Measurements from ENCODE around the gene IQCC.

Gene IQCC

GRCh38 chr1:32215629-32216480, 10.4 kb downstream of the IQCC start:
- H3K27ac ChIP-seq (ENCODE audit: low read length), result peak overlapping the region; percentile 20
- no peaks in the 10 kb centered on the region for H3K9me3 ChIP-seq (ENCODE audit: control insufficient read depth in 1 of 2, low read length in 2 of 2)
- no peak overlapping the region for H3K4me3 ChIP-seq (ENCODE audit: low read depth in 1 of 2, low read length in 2 of 2)
- H3K4me1 ChIP-seq (ENCODE audit: control insufficient read depth in 1 of 2, insufficient read depth in 2 of 2, low read length in 2 of 2), result peaks cover 1 to 3% of the 10 kb centered on the region in 2 donors
- peaks cover 35 to 40% of the 10 kb centered on the region in 2 donors for H3K36me3 ChIP-seq (ENCODE audit: control insufficient read depth in 1 of 2, insufficient read depth in 2 of 2, low read length in 2 of 2)
- H3K27me3 ChIP-seq (ENCODE audit: low read depth, low read length), result no peaks in the 10 kb centered on the region

- H3K27ac ChIP-seq (ENCODE audit: low read length), result peak overlapping the region; percentile 20
- no peaks in the 10 kb centered on the region for H3K9me3 ChIP-seq (ENCODE audit: control insufficient read depth in 1 of 2, low read length in 2 of 2)
- peaks cover 35 to 40% of the 10 kb centered on the region in 2 donors for H3K36me3 ChIP-seq (ENCODE audit: control insufficient read depth in 1 of 2, insufficient read depth in 2 of 2, low read length in 2 of 2)
- no peak overlapping the region for H3K4me3 ChIP-seq (ENCODE audit: low read depth in 1 of 2, low read length in 2 of 2)
- peaks cover 8 to 10% of the 10 kb centered on the region in 2 donors for H3K4me1 ChIP-seq (ENCODE audit: control insufficient read depth in 1 of 2, insufficient read depth in 2 of 2, low read length in 2 of 2)
- H3K27me3 ChIP-seq (ENCODE audit: low read depth, low read length), result no peaks in the 10 kb centered on the region
Measured at GRCh38 chr1:32216566-32216965, 11.1 kb downstream of the IQCC start.

GRCh38 chr1:32219022-32219421, 13.6 kb downstream of the IQCC start:
- Histone ChIP-seq H3K27ac (ENCODE audit: low read length) (no peak overlapping the region), H3K4me1 (ENCODE audit: control insufficient read depth in 1 of 2, insufficient read depth in 2 of 2, low read length in 2 of 2) (peaks cover 15 to 24% of the 10 kb centered on the region in 2 donors), H3K36me3 (ENCODE audit: control insufficient read depth in 1 of 2, insufficient read depth in 2 of 2, low read length in 2 of 2) (peaks cover 39 to 40% of the 10 kb centered on the region in 2 donors)

GRCh38 chr1:32220746-32221580, 15.5 kb downstream of the IQCC start:
- no peaks in the 10 kb centered on the region for H3K27me3 ChIP-seq (ENCODE audit: low read depth, low read length)
- H3K9me3 ChIP-seq (ENCODE audit: control insufficient read depth in 1 of 2, low read length in 2 of 2), result no peaks in the 10 kb centered on the region
- H3K4me1 ChIP-seq (ENCODE audit: control insufficient read depth in 1 of 2, insufficient read depth in 2 of 2, low read length in 2 of 2), result peaks cover 16 to 27% of the 10 kb centered on the region in 2 donors
- H3K4me3 ChIP-seq (ENCODE audit: low read depth in 1 of 2, low read length in 2 of 2), result peak overlapping the region; percentile 68 to 98
- peak overlapping the region; percentile 100 for H3K27ac ChIP-seq (ENCODE audit: low read length)
- H3K36me3 ChIP-seq (ENCODE audit: control insufficient read depth in 1 of 2, insufficient read depth in 2 of 2, low read length in 2 of 2), result peaks cover 23 to 36% of the 10 kb centered on the region in 2 donors

More at GRCh38 chr1:32219022-32219421, 13.6 kb downstream of the IQCC start:
- Histone ChIP-seq H3K27me3 (ENCODE audit: low read depth, low read length) (no peaks in the 10 kb centered on the region), H3K4me3 (ENCODE audit: low read depth in 1 of 2, low read length in 2 of 2) (no peak overlapping the region), H3K9me3 (ENCODE audit: control insufficient read depth in 1 of 2, low read length in 2 of 2) (no peaks in the 10 kb centered on the region)

GRCh38 chr1:32221581-32221979, 16.1 kb downstream of the IQCC start:
- H3K9me3 ChIP-seq (ENCODE audit: control insufficient read depth in 1 of 2, low read length in 2 of 2), result no peaks in the 10 kb centered on the region
- peak overlapping the region; percentile 100 for H3K27ac ChIP-seq (ENCODE audit: low read length)
- peaks cover 23 to 34% of the 10 kb centered on the region in 2 donors for H3K36me3 ChIP-seq (ENCODE audit: control insufficient read depth in 1 of 2, insufficient read depth in 2 of 2, low read length in 2 of 2)
- peak overlapping the region; percentile 68 to 98 for H3K4me3 ChIP-seq (ENCODE audit: low read depth in 1 of 2, low read length in 2 of 2)
- peaks cover 16 to 27% of the 10 kb centered on the region in 2 donors for H3K4me1 ChIP-seq (ENCODE audit: control insufficient read depth in 1 of 2, insufficient read depth in 2 of 2, low read length in 2 of 2)
- H3K27me3 ChIP-seq (ENCODE audit: low read depth, low read length), result no peaks in the 10 kb centered on the region

GRCh38 chr1:32221980-32222755, 16.7 kb downstream of the IQCC start, which contains the start of the genes EIF3I and TMEM234:
Gene EIF3I (plus strand): TSS chr1:32222407. CDS start chr1:32222442, 35 bp downstream.
Gene TMEM234 (minus strand): TSS chr1:32222353. CDS start chr1:32222322, 31 bp downstream.
- Histone ChIP-seq H3K4me1 (ENCODE audit: control insufficient read depth in 1 of 2, insufficient read depth in 2 of 2, low read length in 2 of 2) (peaks cover 16 to 27% of the 10 kb centered on the region in 2 donors), H3K4me3 (ENCODE audit: low read depth in 1 of 2, low read length in 2 of 2) (peak within 1 kb of the TSS; percentile 68 to 98), H3K36me3 (ENCODE audit: control insufficient read depth in 1 of 2, insufficient read depth in 2 of 2, low read length in 2 of 2) (peaks cover 18 to 28% of the 10 kb centered on the region in 2 donors), H3K9me3 (ENCODE audit: control insufficient read depth in 1 of 2, low read length in 2 of 2) (no peaks in the 10 kb centered on the region), H3K27me3 (ENCODE audit: low read depth, low read length) (no peaks in the 10 kb centered on the region), H3K27ac (ENCODE audit: low read length) (peak within 1 kb of the TSS; percentile 100)

- peak overlapping the region; percentile 21 to 68 for H3K4me3 ChIP-seq (ENCODE audit: low read depth in 1 of 2, low read length in 2 of 2)
- H3K27ac ChIP-seq (ENCODE audit: low read length), result no peak overlapping the region
- no peaks in the 10 kb centered on the region for H3K9me3 ChIP-seq (ENCODE audit: control insufficient read depth in 1 of 2, low read length in 2 of 2)
- no peaks in the 10 kb centered on the region for H3K27me3 ChIP-seq (ENCODE audit: low read depth, low read length)
- H3K4me1 ChIP-seq (ENCODE audit: control insufficient read depth in 1 of 2, insufficient read depth in 2 of 2, low read length in 2 of 2), result peaks cover 16 to 27% of the 10 kb centered on the region in 2 donors
- peaks cover 28 to 30% of the 10 kb centered on the region in 2 donors for H3K36me3 ChIP-seq (ENCODE audit: control insufficient read depth in 1 of 2, insufficient read depth in 2 of 2, low read length in 2 of 2)
Measured at GRCh38 chr1:32223683-32224082, 18.2 kb downstream of the IQCC start.

- H3K27ac ChIP-seq (ENCODE audit: low read length), result no peak overlapping the region
- H3K9me3 ChIP-seq (ENCODE audit: control insufficient read depth in 1 of 2, low read length in 2 of 2), result no peaks in the 10 kb centered on the region
- H3K27me3 ChIP-seq (ENCODE audit: low read depth, low read length), result no peaks in the 10 kb centered on the region
- H3K4me1 ChIP-seq (ENCODE audit: control insufficient read depth in 1 of 2, insufficient read depth in 2 of 2, low read length in 2 of 2), result peaks cover 16 to 27% of the 10 kb centered on the region in 2 donors
- peaks cover 34% of the 10 kb centered on the region in 2 donors for H3K36me3 ChIP-seq (ENCODE audit: control insufficient read depth in 1 of 2, insufficient read depth in 2 of 2, low read length in 2 of 2)
- H3K4me3 ChIP-seq (ENCODE audit: low read depth in 1 of 2, low read length in 2 of 2), result no peak overlapping the region
Measured at GRCh38 chr1:32224285-32224684, 18.8 kb downstream of the IQCC start.

GRCh38 chr1:32228771-32229170, 23.3 kb downstream of the IQCC start:
- Histone ChIP-seq H3K4me1 (ENCODE audit: control insufficient read depth in 1 of 2, insufficient read depth in 2 of 2, low read length in 2 of 2) (peaks cover 4 to 6% of the 10 kb centered on the region in 2 donors), H3K27me3 (ENCODE audit: low read depth, low read length) (no peaks in the 10 kb centered on the region), H3K36me3 (ENCODE audit: control insufficient read depth in 1 of 2, insufficient read depth in 2 of 2, low read length in 2 of 2) (peaks cover 43 to 62% of the 10 kb centered on the region in 2 donors), H3K9me3 (ENCODE audit: control insufficient read depth in 1 of 2, low read length in 2 of 2) (no peaks in the 10 kb centered on the region), H3K27ac (ENCODE audit: low read length) (no peak overlapping the region), H3K4me3 (ENCODE audit: low read depth in 1 of 2, low read length in 2 of 2) (no peak overlapping the region)

- Histone ChIP-seq H3K9me3 (ENCODE audit: control insufficient read depth in 1 of 2, low read length in 2 of 2) (no peaks in the 10 kb centered on the region), H3K36me3 (ENCODE audit: control insufficient read depth in 1 of 2, insufficient read depth in 2 of 2, low read length in 2 of 2) (peaks cover 27 to 58% of the 10 kb centered on the region in 2 donors)
Measured at GRCh38 chr1:32231843-32232432, 26.5 kb downstream of the IQCC start.

More at GRCh38 chr1:32231843-32232432, 26.5 kb downstream of the IQCC start:
- H3K4me3 ChIP-seq (ENCODE audit: low read depth in 1 of 2, low read length in 2 of 2), result no peak overlapping the region
- no peaks in the 10 kb centered on the region for H3K4me1 ChIP-seq (ENCODE audit: control insufficient read depth in 1 of 2, insufficient read depth in 2 of 2, low read length in 2 of 2)
- no peak overlapping the region for H3K27ac ChIP-seq (ENCODE audit: low read length)
- H3K27me3 ChIP-seq (ENCODE audit: low read depth, low read length), result no peaks in the 10 kb centered on the region
